Suprapubic skin (tissue), 4 donors: Measurements from ENCODE around the gene FXYD4. TPM values are rescaled to one million over a fixed set of nuclear protein-coding genes. Genes with fewer than 3 reads are reported as not detected.
A peak's percentile ranks its signal among the peaks of the same experiment; 100 is the strongest.
"Not testable (repeated sequence)": the region's sequence is repeated elsewhere in the genome, so short reads cannot be mapped to it uniquely, and the experiment has no call there.

Experiments used
- DNase-seq, 2 donors: peaks; one replicate each; pipeline ENCODE4 v3.0.0-alpha.2; 2019; ENCODE audit warnings: low spot score in 2 of 2
- H3K27ac ChIP-seq: fragments of 200-600 bp; sonication (generic); one replicate; pipeline ENCODE4 v1.5.1; 2019
- H3K27me3 ChIP-seq: fragments of 200-600 bp; sonication (generic); one replicate; pipeline ENCODE4 v1.5.1; 2019
- H3K36me3 ChIP-seq: fragments of 200-600 bp; sonication (generic); one replicate; pipeline ENCODE4 v1.5.1; 2019
- H3K4me1 ChIP-seq: fragments of 200-600 bp; sonication (generic); one replicate; pipeline ENCODE4 v1.5.1; 2019
- H3K4me3 ChIP-seq: fragments of 200-600 bp; sonication (generic); one replicate; pipeline ENCODE4 v1.5.1; 2019; ENCODE audit warnings: mild to moderate bottlenecking
- H3K9me3 ChIP-seq: fragments of 200-600 bp; sonication (generic); one replicate; pipeline ENCODE4 v1.5.1; 2019
- EP300 ChIP-seq: sonication (generic); formaldehyde crosslinking; IDR thresholded peaks from one replicate; pipeline ENCODE4 v1.6.1; 2017; ENCODE audit warnings: antibody characterized with exemption
- POLR2A ChIP-seq, 2 donors: fragments of 450-650 bp; IDR thresholded peaks; one replicate each; pipeline ENCODE4 v1.6.1; 2017; ENCODE audit warnings: antibody characterized with exemption in 2 of 2, mild to moderate bottlenecking in 2 of 2, moderate library complexity in 2 of 2
- POLR2AphosphoS5 ChIP-seq, 3 donors: sonication (generic); formaldehyde crosslinking; IDR thresholded peaks; one replicate each; pipeline ENCODE4 v1.6.1; 2017; ENCODE audit warnings: antibody characterized with exemption in 3 of 3
- WGBS: methylation state at CpG from one replicate; pipeline ENCODE4 v1.1.5; 2018; 5-methylcytosine and 5-hydroxymethylcytosine counted together
- total RNA-seq, 4 donors: library from RNA; depleted of rRNA; stranded (reverse); fragments of >200 nt; gene quantifications; one replicate each; pipeline ENCODE4 v1.1.0, GENCODE V29; 2016
- TF ChIP-seq, protein P1 (sequence below), 2 donors: fragments of 200-600 bp in 1 of 2; fragments of 450-650 bp in 1 of 2; sonication (generic) in 1 of 2; IDR thresholded peaks; one replicate each; pipeline ENCODE4 v1.5.1; 2016 to 2019; ENCODE audit warnings: antibody characterized with exemption in 2 of 2, mild to moderate bottlenecking in 1 of 2, moderate library complexity in 1 of 2

The FXYD4 gene
- total RNA-seq, 4 donors from 2014 or later = not detected

- TF ChIP-seq POLR2AphosphoS5 (IDR thresholded peaks at IDR 0.05) (no peak), POLR2A (IDR thresholded peaks at IDR 0.05) (no peak), EP300 (no peak)
- TF ChIP-seq, protein P1, sequence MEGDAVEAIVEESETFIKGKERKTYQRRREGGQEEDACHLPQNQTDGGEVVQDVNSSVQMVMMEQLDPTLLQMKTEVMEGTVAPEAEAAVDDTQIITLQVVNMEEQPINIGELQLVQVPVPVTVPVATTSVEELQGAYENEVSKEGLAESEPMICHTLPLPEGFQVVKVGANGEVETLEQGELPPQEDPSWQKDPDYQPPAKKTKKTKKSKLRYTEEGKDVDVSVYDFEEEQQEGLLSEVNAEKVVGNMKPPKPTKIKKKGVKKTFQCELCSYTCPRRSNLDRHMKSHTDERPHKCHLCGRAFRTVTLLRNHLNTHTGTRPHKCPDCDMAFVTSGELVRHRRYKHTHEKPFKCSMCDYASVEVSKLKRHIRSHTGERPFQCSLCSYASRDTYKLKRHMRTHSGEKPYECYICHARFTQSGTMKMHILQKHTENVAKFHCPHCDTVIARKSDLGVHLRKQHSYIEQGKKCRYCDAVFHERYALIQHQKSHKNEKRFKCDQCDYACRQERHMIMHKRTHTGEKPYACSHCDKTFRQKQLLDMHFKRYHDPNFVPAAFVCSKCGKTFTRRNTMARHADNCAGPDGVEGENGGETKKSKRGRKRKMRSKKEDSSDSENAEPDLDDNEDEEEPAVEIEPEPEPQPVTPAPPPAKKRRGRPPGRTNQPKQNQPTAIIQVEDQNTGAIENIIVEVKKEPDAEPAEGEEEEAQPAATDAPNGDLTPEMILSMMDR (IDR thresholded peaks at IDR 0.05) = no peak
- Histone ChIP-seq H3K4me1 (peaks cover 59% of the 10 kb centered on the region), H3K27ac (no peak overlapping the region)
Observed at GRCh38 chr10:43391496-43391895, 20.1 kb downstream of the FXYD4 start.

GRCh38 chr10:43392748-43393147, 21.3 kb downstream of the FXYD4 start:
- H3K36me3 ChIP-seq = peaks cover 72% of the 10 kb centered on the region
- H3K4me1 ChIP-seq = peaks cover 65% of the 10 kb centered on the region
- no peak overlapping the region for H3K4me3 ChIP-seq
- no peaks in the 10 kb centered on the region for H3K27me3 ChIP-seq
- 79% methylated on average over 3 of the region's 3 CpGs for WGBS
- TF ChIP-seq, protein P1 (IDR thresholded peaks at IDR 0.05) = no peak
- no peak for TF ChIP-seq POLR2AphosphoS5 (IDR thresholded peaks at IDR 0.05)
- TF ChIP-seq EP300 = no peak
- TF ChIP-seq POLR2A (IDR thresholded peaks at IDR 0.05) = no peak
- no peak for DNase-seq
- H3K27ac ChIP-seq = no peak overlapping the region
- no peaks in the 10 kb centered on the region for H3K9me3 ChIP-seq

More at GRCh38 chr10:43391496-43391895, 20.1 kb downstream of the FXYD4 start:
- peaks cover 85% of the 10 kb centered on the region for H3K36me3 ChIP-seq
- 69% methylated on average over 6 of the region's 6 CpGs for WGBS
- H3K4me3 ChIP-seq = no peak overlapping the region
- DNase-seq = no peak
- H3K27me3 ChIP-seq = no peaks in the 10 kb centered on the region
- H3K9me3 ChIP-seq = no peaks in the 10 kb centered on the region

DNA sequence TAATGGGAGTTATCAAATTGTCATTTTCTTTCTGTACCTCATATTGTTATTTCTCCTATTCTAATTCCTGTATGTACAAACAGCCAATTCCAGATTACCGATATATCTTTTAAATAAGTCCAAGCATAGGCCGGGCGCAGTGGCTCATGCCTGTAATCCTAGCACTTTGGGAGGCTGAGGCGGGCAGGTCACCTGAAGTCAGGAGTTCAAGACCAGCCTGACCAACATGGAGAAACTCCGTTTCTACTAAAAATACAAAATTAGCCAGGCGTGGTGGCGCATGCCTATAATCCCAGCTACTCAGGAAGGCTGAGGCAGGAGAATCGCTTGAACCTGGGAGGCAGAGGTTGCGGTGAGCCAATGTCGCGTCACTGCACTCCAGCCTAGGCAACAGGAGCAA, 21.8 kb downstream of the FXYD4 start:
- H3K9me3 ChIP-seq, H3K27ac ChIP-seq, H3K27me3 ChIP-seq, DNase-seq, H3K4me3 ChIP-seq: not testable (repeated sequence)
- WGBS = 94% methylated on average over 11 of the region's 11 CpGs
- peaks cover 69% of the 10 kb centered on the region for H3K4me1 ChIP-seq
- peaks cover 68% of the 10 kb centered on the region for H3K36me3 ChIP-seq

- WGBS = 80% methylated on average over 3 of the region's 3 CpGs
- peaks cover 62% of the 10 kb centered on the region for H3K36me3 ChIP-seq
- peaks cover 75% of the 10 kb centered on the region for H3K4me1 ChIP-seq
- H3K27me3 ChIP-seq = no peaks in the 10 kb centered on the region
- no peak overlapping the region for H3K4me3 ChIP-seq
- TF ChIP-seq, protein P1 (IDR thresholded peaks at IDR 0.05) = no peak
- TF ChIP-seq POLR2A (IDR thresholded peaks at IDR 0.05) (no peak), POLR2AphosphoS5 (IDR thresholded peaks at IDR 0.05) (no peak), EP300 (no peak)
- H3K9me3 ChIP-seq = no peaks in the 10 kb centered on the region
- H3K27ac ChIP-seq = no peak overlapping the region
- DNase-seq = peak in 1 of 2 donors; percentile 34
Observed at GRCh38 chr10:43393606-43394360, 22.3 kb downstream of the FXYD4 start.

DNA sequence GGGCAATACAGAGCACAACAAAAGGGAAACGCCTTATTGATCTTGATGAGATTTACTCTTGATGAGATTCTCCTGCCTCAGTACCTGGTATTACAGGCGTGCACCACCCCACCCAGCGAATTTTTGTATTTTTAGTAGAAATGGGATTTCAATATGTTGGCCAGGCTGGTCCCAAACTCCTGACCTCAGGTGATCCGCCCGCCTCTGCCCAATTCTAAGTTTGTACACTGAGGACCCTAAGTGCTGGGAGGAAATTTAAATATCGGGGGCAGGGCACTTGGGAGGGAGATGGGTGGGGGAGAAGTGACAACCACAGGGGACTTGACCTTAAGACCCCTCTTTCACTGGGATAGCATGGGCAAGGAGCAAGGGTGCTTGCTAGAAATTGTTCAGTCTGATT, 23.4 kb downstream of the FXYD4 start:
- Histone ChIP-seq H3K9me3 (no peaks in the 10 kb centered on the region), H3K4me1 (peaks cover 80% of the 10 kb centered on the region), H3K4me3 (peak overlapping the region; percentile 61), H3K36me3 (peaks cover 55% of the 10 kb centered on the region), H3K27me3 (no peaks in the 10 kb centered on the region), H3K27ac (peak overlapping the region; percentile 97)
- TF ChIP-seq POLR2A (IDR thresholded peaks at IDR 0.05) (no peak), EP300 (no peak), POLR2AphosphoS5 (IDR thresholded peaks at IDR 0.05) (no peak)
- TF ChIP-seq, protein P1 (IDR thresholded peaks at IDR 0.05) = no peak
- peak in 1 of 2 donors; percentile 61 for DNase-seq
- 75% methylated on average over 6 of the region's 6 CpGs for WGBS
